Endothelial cell of umbilical vein (primary cell): ENCODE measurements around the gene SESN2. TPM values are rescaled to one million over a fixed set of nuclear protein-coding genes. Genes with fewer than 3 reads are reported as not detected.

Experiments used
- BruUV-seq: library from RNA; stranded (reverse); fragments of 400-500 nt; replicated peaks from 2 replicates; lab custom pipeline; 2021; lab: Mats Ljungman, UMichigan
- CTCF ChIA-PET: fragments of 300-600, 350-600 bp; sonication (Branson Sonifier 250); formaldehyde crosslinking; loops from one replicate; lab custom pipeline; 2021; ENCODE audit warnings: antibody characterized with exemption, inconsistent platforms; lab: Charles Lee
- POLR2A ChIA-PET: fragments of 300-600, 350-600 bp; sonication (Branson Sonifier 250); formaldehyde crosslinking; loops from one replicate; lab custom pipeline; 2021; ENCODE audit warnings: antibody characterized with exemption, inconsistent platforms; lab: Charles Lee
- DNase-seq: peaks from one replicate; pipeline ENCODE4 v3.0.0-alpha.2; 2011; ENCODE audit warnings: low read depth, low spot score
- FAIRE-seq: peaks from 2 replicates; lab custom pipeline; 2011; peaks lifted over from hg19 to GRCh38; lab: Jason Lieb, UNC
- H2AFZ ChIP-seq: 2 replicates; pipeline ENCODE4 v1.6.0; 2012; ENCODE audit warnings: low read depth, low read length, control low read depth, inconsistent platforms
- H3K27ac ChIP-seq: 2 replicates; pipeline ENCODE4 v1.5.1; 2011; ENCODE audit warnings: low read depth, mild to moderate bottlenecking, control low read depth, low read length, moderate library complexity; ENCODE audit not compliant: insufficient read depth
- H3K27me3 ChIP-seq, 2 experiments: 2 replicates each; pipeline versions ENCODE4 v1.6.0 to v1.6.1; 2011; ENCODE audit warnings: low read length in 2 of 2, mixed read lengths in 1 of 2; ENCODE audit not compliant: control insufficient read depth in 2 of 2, insufficient read depth in 2 of 2
- H3K36me3 ChIP-seq, 2 experiments: 2 replicates in 1 of 2; 3 replicates in 1 of 2; pipeline ENCODE4 v1.5.1; 2011; ENCODE audit warnings: low read length in 2 of 2, mild to moderate bottlenecking in 1 of 2, moderate library complexity in 1 of 2; ENCODE audit not compliant: control insufficient read depth in 2 of 2, insufficient read depth in 2 of 2; ENCODE audit errors: extremely low read depth in 1 of 2
- H3K4me1 ChIP-seq: 3 replicates; pipeline ENCODE4 v1.5.1; 2011; ENCODE audit warnings: mild to moderate bottlenecking, low read length; ENCODE audit not compliant: control insufficient read depth, insufficient read depth; ENCODE audit errors: extremely low read depth
- H3K4me2 ChIP-seq: 2 replicates; pipeline ENCODE4 v1.6.1; 2011; ENCODE audit warnings: low read length, control low read depth, mixed read lengths; ENCODE audit not compliant: insufficient read depth
- H3K4me3 ChIP-seq, 3 experiments: fragments of 200-600 bp in 1 of 3; sonication (generic), shearing (Covaris generic) in 1 of 3; replicated peaks in 1 of 3; 2 replicates each; pipeline ENCODE4 v1.5.1; 2011 to 2016; ENCODE audit warnings: control low read depth in 3 of 3, low read length in 3 of 3, mild to moderate bottlenecking in 2 of 3, inconsistent platforms in 1 of 3, low read depth in 1 of 3, moderate library complexity in 1 of 3; ENCODE audit not compliant: insufficient read depth in 1 of 3
- H3K79me2 ChIP-seq: 2 replicates; pipeline ENCODE4 v1.6.0; 2012; ENCODE audit warnings: low read length, inconsistent platforms; ENCODE audit not compliant: control insufficient read depth, insufficient read depth
- H3K9ac ChIP-seq: replicated peaks from 2 replicates; pipeline ENCODE3; 2011; ENCODE audit warnings: low read length, control low read depth; ENCODE audit not compliant: insufficient read depth; ENCODE audit errors: extremely low read depth
- H3K9me1 ChIP-seq: replicated peaks from 3 replicates; pipeline ENCODE4 v1.6.0; 2011; ENCODE audit warnings: mild to moderate bottlenecking, low read length; ENCODE audit not compliant: control insufficient read depth, insufficient read depth; ENCODE audit errors: extremely low read depth
- H3K9me3 ChIP-seq: replicated peaks from 2 replicates; pipeline ENCODE4 v1.5.1; 2012; ENCODE audit warnings: low read length, inconsistent platforms; ENCODE audit not compliant: control insufficient read depth, insufficient read depth
- H4K20me1 ChIP-seq: replicated peaks from 2 replicates; pipeline ENCODE3; 2011; ENCODE audit warnings: mild to moderate bottlenecking, low read length; ENCODE audit not compliant: control insufficient read depth, insufficient read depth; ENCODE audit errors: extremely low read depth
- CTCF ChIP-seq, 2 donors: IDR thresholded peaks; 1 replicate in 1 of 2; 2 replicates in 1 of 2; pipeline ENCODE4 v1.5.1; 2011; ENCODE audit warnings: low read length in 2 of 2, mild to moderate bottlenecking in 2 of 2, moderate library complexity in 2 of 2, control low read depth in 1 of 2, inconsistent platforms in 1 of 2, low read depth in 1 of 2; ENCODE audit not compliant: insufficient read depth in 1 of 2; ENCODE audit errors: extremely low read depth in 1 of 2
- FOS ChIP-seq: IDR thresholded peaks from 2 replicates; pipeline ENCODE4 v1.6.1; 2011; ENCODE audit warnings: mild to moderate bottlenecking, low read length, moderate library complexity, borderline replicate concordance; ENCODE audit not compliant: insufficient read depth
- GATA2 ChIP-seq: IDR thresholded peaks from 2 replicates; pipeline ENCODE4 v1.7.0; 2011; ENCODE audit warnings: low read depth, mild to moderate bottlenecking, moderate library complexity, mixed read lengths, low read length; ENCODE audit not compliant: insufficient read length, insufficient read depth
- JUN ChIP-seq: IDR thresholded peaks from 2 replicates; pipeline ENCODE4 v1.6.1; 2011; ENCODE audit warnings: borderline replicate concordance, low read depth; ENCODE audit not compliant: insufficient read length, insufficient read depth
- MYC ChIP-seq: IDR thresholded peaks from one replicate; pipeline ENCODE4 v1.6.1; 2011; ENCODE audit warnings: mild to moderate bottlenecking, low read depth, low read length
- POLR2A ChIP-seq: IDR thresholded peaks from 2 replicates; pipeline ENCODE4 v1.6.1; 2012; ENCODE audit warnings: low read depth, mild to moderate bottlenecking, control low read depth, low read length
- dilution Hi-C: fragments of 300-500 bp; cut with MboI; formaldehyde crosslinking; loops from one replicate; pipeline ENCODE4 v1.15.0; 2019; ENCODE audit warnings: low sequenced_read_pairs; ENCODE audit not compliant: extremely low pct_ligation_motif_present
- intact Hi-C: fragments of 100-400 bp; cut with micrococcal nuclease; formaldehyde crosslinking; loops from one replicate; pipeline ENCODE4 v1.10.0; 2022
- polyA plus RNA-seq, 4 experiments: library from polyadenylated mRNA; depleted of rRNA in 3 of 4; stranded (reverse) in 3 of 4; unstranded in 1 of 4; fragments of >200 nt; gene quantifications; 2 replicates each; pipeline versions ENCODE4 v1.2.1 to v1.2.3, GENCODE V29; 2011 to 2012; ENCODE audit warnings: missing spikeins in 1 of 4
- total RNA-seq: library from RNA; stranded (reverse); gene quantifications from 2 replicates; pipeline ENCODE4 v1.2.3, GENCODE V29; 2021
- TF ChIP-seq, protein P1 (sequence below): IDR thresholded peaks from 2 replicates; pipeline ENCODE4 v1.6.1; 2011; ENCODE audit not compliant: insufficient read depth, insufficient read length

Gene SESN2
- total and polyA plus RNA-seq, 2 donors (not counting 3 experiments of a cell fraction or from before 2014, with no cell fraction given), result 11.6 to 13.2 TPM

GRCh38 chr1:28266920-28267322 lies 7.6 kb downstream of the SESN2 start:
- no peak for FAIRE-seq
- ChIA-PET CTCF (interaction anchor here (1.1 to 2.1 kb wide), 5 partner anchors 11 to 176 kb away, joined by 3 to 14 read pairs (median 3); no protein-coding TSS in a partner anchor), POLR2A (interaction anchor here (0.5 to 1.0 kb wide), 2 partner anchors 10 to 36 kb away, joined by 3 to 5 read pairs; no protein-coding TSS in a partner anchor)

More at GRCh38 chr1:28266920-28267322, 7.6 kb downstream of the SESN2 start:
- H3K27ac ChIP-seq, result no peak overlapping the region
- no peak overlapping the region for H2AFZ ChIP-seq
- H3K9me3 ChIP-seq, result no peaks in the 10 kb centered on the region
- H3K4me3 ChIP-seq, result no peak overlapping the region
- H3K4me2 ChIP-seq, result no peak overlapping the region
- H3K27me3 ChIP-seq, result no peaks in the 10 kb centered on the region
- H3K9ac ChIP-seq, result no peak overlapping the region
- H3K79me2 ChIP-seq, result peaks cover 58% of the 10 kb centered on the region
- no TSS peak for BruUV-seq
- H3K4me1 ChIP-seq, result no peaks in the 10 kb centered on the region
- H4K20me1 ChIP-seq, result peaks cover 5% of the 10 kb centered on the region
- intact Hi-C loops (no loop called here), dilution Hi-C loops (loop anchor here (25.0 kb wide), 1 partner anchor 345 kb away; no protein-coding TSS in a partner anchor)
- H3K36me3 ChIP-seq, result peaks cover under 1 to 2% of the 10 kb centered on the region in 2 experiments
- TF ChIP-seq POLR2A (no peak), FOS (no peak), JUN (no peak), MYC (no peak), CTCF (IDR thresholded peaks at IDR 0.05; ENCODE audit: extremely low read depth in 1 of 2, insufficient read depth in 1 of 2, low read depth in 1 of 2, low read length in 2 of 2) (no peak), GATA2 (no peak)
- TF ChIP-seq, protein P1, sequence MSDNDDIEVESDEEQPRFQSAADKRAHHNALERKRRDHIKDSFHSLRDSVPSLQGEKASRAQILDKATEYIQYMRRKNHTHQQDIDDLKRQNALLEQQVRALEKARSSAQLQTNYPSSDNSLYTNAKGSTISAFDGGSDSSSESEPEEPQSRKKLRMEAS, result no peak
- no peak for DNase-seq
- no peaks in the 10 kb centered on the region for H3K9me1 ChIP-seq
